ENCODE data around the gene ZNF275. TPM values are rescaled to one million over a fixed set of nuclear protein-coding genes. Genes with fewer than 3 reads are reported as not detected.
A peak's percentile ranks its signal among the peaks of the same experiment; 100 is the strongest.

The ZNF275 gene
- total and polyA plus RNA-seq, 10 of the 15 experiments (the other 5 are each of a cell fraction or from before 2014, with no cell fraction given): 1.3 to 17.4 (median 6.2) TPM

- in situ Hi-C loops (cut with MboI): loop anchor here (25.0 kb wide), 1 partner anchor 141 kb away; no protein-coding TSS in a partner anchor
- no peaks in the 10 kb centered on the region for H3K4me1 ChIP-seq (ENCODE audit: control insufficient read depth, insufficient read depth, low read length)
- BruUV-seq (replicated peaks): no TSS peak
- ATAC-seq (no peak), FAIRE-seq (no peak), DNase-seq (ENCODE audit: low read depth, low spot score) (no peak)
- ChIA-PET SMC1A (ENCODE audit: uncharacterized antibody, unreplicated experiment) (no interaction called here), POLR2A (no interaction called here), CTCF (interaction anchor here (1.0 kb wide), 1 partner anchor 288 kb away, joined by 3 read pairs; no protein-coding TSS in a partner anchor), RAD21 (ENCODE audit: unreplicated experiment) (no interaction called here)
- H4K20me1 ChIP-seq (ENCODE audit: control insufficient read depth, insufficient read depth): no peaks in the 10 kb centered on the region
- intact Hi-C loops (cut with micrococcal nuclease; ENCODE audit: unreplicated experiment): no loop called here
- no peak overlapping the region for H3K9ac ChIP-seq (ENCODE audit: control insufficient read depth, insufficient read depth, low read length)
- TF ChIP-seq BHLHE40 (IDR thresholded peaks at IDR 0.05; ENCODE audit: borderline replicate concordance in 1 of 2, low read depth in 2 of 2, low read length in 1 of 2) (peak in 1 of 2 experiments; percentile 34; a peak in 1 of 4 replicates), ESRRA (IDR thresholded peaks at IDR 0.05; ENCODE audit: low read length) (no peak)
- no peak overlapping the region for H2AFZ ChIP-seq (ENCODE audit: control insufficient read depth, low read depth, low read length)
- H3K36me3 ChIP-seq (ENCODE audit: control insufficient read depth in 2 of 2, insufficient read depth in 2 of 2, low read length in 1 of 2): no peaks in the 10 kb centered on the region
- H3K27me3 ChIP-seq (replicated peaks in 1 of 2; ENCODE audit: control insufficient read depth in 2 of 2, insufficient read depth in 2 of 2, low read length in 1 of 2): no peaks in the 10 kb centered on the region
- no peak overlapping the region for H3K4me3 ChIP-seq
- no peaks in the 10 kb centered on the region for H3K79me2 ChIP-seq (ENCODE audit: control insufficient read depth, insufficient read depth, low read length)
- 25% methylated on average over 12 of the region's 12 CpGs for WGBS (ENCODE audit: insufficient coverage, insufficient replicate concordance, low lambda C conversion rate, missing lambda C conversion rate)
- H3K4me2 ChIP-seq (ENCODE audit: control insufficient read depth, insufficient read depth): no peak overlapping the region
- no peaks in the 10 kb centered on the region for H3K9me3 ChIP-seq (replicated peaks; ENCODE audit: control insufficient read depth, insufficient read depth, low read length)
- no peak overlapping the region for H3K27ac ChIP-seq (ENCODE audit: control insufficient read depth, insufficient read depth)
Measured at GRCh38 chrX:153303276-153304262, 30.4 kb upstream of the ZNF275 start.

DNA sequence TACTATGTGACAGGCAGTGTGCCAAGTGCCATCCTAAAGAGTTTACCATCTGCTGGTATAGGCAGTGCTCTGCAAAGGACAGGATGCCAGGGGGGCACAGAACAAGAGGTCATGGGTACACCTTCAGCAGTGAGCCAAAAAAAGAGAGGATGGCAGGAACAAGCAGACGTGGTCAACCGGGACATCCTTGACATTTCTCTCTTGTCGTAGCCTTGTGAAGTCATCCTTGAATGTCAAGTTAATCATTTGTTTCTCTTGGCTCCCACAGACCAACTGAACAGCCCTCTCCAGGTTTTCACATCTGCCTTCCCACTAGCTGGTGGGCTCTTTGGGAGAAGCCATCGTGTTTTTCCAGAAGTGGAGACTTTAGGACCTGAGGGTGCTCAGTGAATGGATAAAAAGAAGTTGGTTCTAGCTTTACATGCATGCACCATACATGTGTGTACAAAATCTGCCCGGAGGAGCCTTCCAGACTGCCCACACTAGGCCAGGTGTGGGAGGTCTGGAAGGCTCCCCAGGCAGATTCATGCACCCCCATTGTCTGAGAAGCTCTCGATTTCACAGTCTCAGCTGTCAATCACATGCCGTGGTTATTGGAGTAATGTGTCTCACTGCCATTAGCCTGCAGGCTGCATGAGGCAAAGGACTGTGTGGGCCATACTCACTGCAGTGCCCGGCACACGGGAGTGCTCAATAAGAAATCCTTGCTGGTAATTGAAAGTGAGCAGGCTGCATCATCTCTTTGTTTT is 28.8 kb upstream of the ZNF275 start:
- Histone ChIP-seq H3K79me2 (ENCODE audit: control insufficient read depth, insufficient read depth, low read length) (no peaks in the 10 kb centered on the region), H3K4me1 (ENCODE audit: control insufficient read depth, insufficient read depth, low read length) (no peaks in the 10 kb centered on the region), H3K9ac (ENCODE audit: control insufficient read depth, insufficient read depth, low read length) (no peak overlapping the region), H3K4me3 (no peak overlapping the region), H2AFZ (ENCODE audit: control insufficient read depth, low read depth, low read length) (no peak overlapping the region), H3K9me3 (replicated peaks; ENCODE audit: control insufficient read depth, insufficient read depth, low read length) (no peaks in the 10 kb centered on the region), H3K4me2 (ENCODE audit: control insufficient read depth, insufficient read depth) (no peak overlapping the region), H3K27me3 (replicated peaks in 1 of 2; ENCODE audit: control insufficient read depth in 2 of 2, insufficient read depth in 2 of 2, low read length in 1 of 2) (no peaks in the 10 kb centered on the region), H3K27ac (ENCODE audit: control insufficient read depth, insufficient read depth) (no peak overlapping the region), H3K36me3 (ENCODE audit: control insufficient read depth in 2 of 2, insufficient read depth in 2 of 2, low read length in 1 of 2) (no peaks in the 10 kb centered on the region), H4K20me1 (ENCODE audit: control insufficient read depth, insufficient read depth) (no peaks in the 10 kb centered on the region)
- ChIA-PET RAD21 (ENCODE audit: unreplicated experiment) (no interaction called here), SMC1A (ENCODE audit: uncharacterized antibody, unreplicated experiment) (no interaction called here), CTCF (no interaction called here), POLR2A (no interaction called here)
- BruUV-seq (replicated peaks): no TSS peak
- TF ChIP-seq, protein P1, sequence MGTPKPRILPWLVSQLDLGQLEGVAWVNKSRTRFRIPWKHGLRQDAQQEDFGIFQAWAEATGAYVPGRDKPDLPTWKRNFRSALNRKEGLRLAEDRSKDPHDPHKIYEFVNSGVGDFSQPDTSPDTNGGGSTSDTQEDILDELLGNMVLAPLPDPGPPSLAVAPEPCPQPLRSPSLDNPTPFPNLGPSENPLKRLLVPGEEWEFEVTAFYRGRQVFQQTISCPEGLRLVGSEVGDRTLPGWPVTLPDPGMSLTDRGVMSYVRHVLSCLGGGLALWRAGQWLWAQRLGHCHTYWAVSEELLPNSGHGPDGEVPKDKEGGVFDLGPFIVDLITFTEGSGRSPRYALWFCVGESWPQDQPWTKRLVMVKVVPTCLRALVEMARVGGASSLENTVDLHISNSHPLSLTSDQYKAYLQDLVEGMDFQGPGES (IDR thresholded peaks at IDR 0.05): no peak
- TF ChIP-seq PKNOX1 (IDR thresholded peaks at IDR 0.05): 0 out of 2 replicates have a peak, but pooled peaks have one; percentile 13
- DNase-seq (ENCODE audit: low read depth, low spot score): no peak
- in situ Hi-C loops (cut with MboI): loop anchor here (25.0 kb wide), 1 partner anchor 143 kb away; no protein-coding TSS in a partner anchor
- intact Hi-C loops (cut with micrococcal nuclease; ENCODE audit: unreplicated experiment): no loop called here
- ATAC-seq: no peak
- FAIRE-seq: no peak
- 24% methylated on average over 9 of the region's 9 CpGs for WGBS (ENCODE audit: insufficient coverage, insufficient replicate concordance, low lambda C conversion rate, missing lambda C conversion rate)
